RWPE2 (cell line): ENCODE results near the gene LOXHD1.

Source experiments
- ATAC-seq: fragments of 200-7000 bp; cut with Tn5 transposase; 3 replicates; pipeline ENCODE4 v1.9.1; 2021; ENCODE audit warnings: low read depth
- DNase-seq: peaks from one replicate; pipeline ENCODE4 v3.0.0-alpha.2; 2020; ENCODE audit warnings: low spot score
- H3K27ac ChIP-seq: fragments of 450-650 bp; 2 replicates; pipeline ENCODE4 v1.5.1; 2017; ENCODE audit warnings: mild to moderate bottlenecking; ENCODE audit not compliant: poor library complexity, severe bottlenecking
- H3K27me3 ChIP-seq: fragments of 250-450 bp; sonication (Bioruptor Pico); 2 replicates; pipeline ENCODE4 v1.5.1; 2021; ENCODE audit warnings: mild to moderate bottlenecking, moderate library complexity; ENCODE audit not compliant: insufficient read depth, poor library complexity, severe bottlenecking
- H3K36me3 ChIP-seq: fragments of 250-450 bp; sonication (Bioruptor Pico); 2 replicates; pipeline ENCODE4 v1.5.1; 2020; ENCODE audit warnings: low read depth, mild to moderate bottlenecking, moderate library complexity
- H3K4me1 ChIP-seq: fragments of 250-450 bp; sonication (Bioruptor Pico); 2 replicates; pipeline ENCODE4 v1.5.1; 2021; ENCODE audit warnings: mild to moderate bottlenecking, moderate library complexity; ENCODE audit not compliant: insufficient read depth, poor library complexity, severe bottlenecking
- H3K4me3 ChIP-seq: fragments of 250-450 bp; sonication (Bioruptor Pico); 2 replicates; pipeline ENCODE4 v1.5.1; 2021; ENCODE audit warnings: mild to moderate bottlenecking, moderate library complexity; ENCODE audit not compliant: severe bottlenecking
- H3K9me3 ChIP-seq: fragments of 250-450 bp; sonication (Bioruptor Pico); 2 replicates; pipeline ENCODE4 v1.5.1; 2021; ENCODE audit warnings: mild to moderate bottlenecking, moderate library complexity; ENCODE audit not compliant: severe bottlenecking
- CTCF ChIP-seq: fragments of 450-650 bp; IDR thresholded peaks from one replicate; pipeline ENCODE4 v1.5.1; 2017; ENCODE audit warnings: mild to moderate bottlenecking, moderate library complexity; ENCODE audit not compliant: poor library complexity, severe bottlenecking

Gene LOXHD1

GRCh38 chr18:46686186-46686585, 29.2 kb upstream of the LOXHD1 start:
- no peak for ATAC-seq
- Histone ChIP-seq H3K4me1 (no peaks in the 10 kb centered on the region), H3K27me3 (no peaks in the 10 kb centered on the region), H3K36me3 (no peaks in the 10 kb centered on the region), H3K4me3 (no peak overlapping the region), H3K9me3 (no peaks in the 10 kb centered on the region), H3K27ac (no peak overlapping the region)
- no peak for TF ChIP-seq CTCF
- no peak for DNase-seq

- Histone ChIP-seq H3K36me3 (no peaks in the 10 kb centered on the region), H3K4me3 (no peak overlapping the region), H3K4me1 (no peaks in the 10 kb centered on the region), H3K9me3 (no peaks in the 10 kb centered on the region), H3K27ac (no peak overlapping the region), H3K27me3 (no peaks in the 10 kb centered on the region)
- ATAC-seq (no peak), DNase-seq (no peak)
- no peak for TF ChIP-seq CTCF
Observed at GRCh38 chr18:46683252-46683651, 26.2 kb upstream of the LOXHD1 start.

DNA sequence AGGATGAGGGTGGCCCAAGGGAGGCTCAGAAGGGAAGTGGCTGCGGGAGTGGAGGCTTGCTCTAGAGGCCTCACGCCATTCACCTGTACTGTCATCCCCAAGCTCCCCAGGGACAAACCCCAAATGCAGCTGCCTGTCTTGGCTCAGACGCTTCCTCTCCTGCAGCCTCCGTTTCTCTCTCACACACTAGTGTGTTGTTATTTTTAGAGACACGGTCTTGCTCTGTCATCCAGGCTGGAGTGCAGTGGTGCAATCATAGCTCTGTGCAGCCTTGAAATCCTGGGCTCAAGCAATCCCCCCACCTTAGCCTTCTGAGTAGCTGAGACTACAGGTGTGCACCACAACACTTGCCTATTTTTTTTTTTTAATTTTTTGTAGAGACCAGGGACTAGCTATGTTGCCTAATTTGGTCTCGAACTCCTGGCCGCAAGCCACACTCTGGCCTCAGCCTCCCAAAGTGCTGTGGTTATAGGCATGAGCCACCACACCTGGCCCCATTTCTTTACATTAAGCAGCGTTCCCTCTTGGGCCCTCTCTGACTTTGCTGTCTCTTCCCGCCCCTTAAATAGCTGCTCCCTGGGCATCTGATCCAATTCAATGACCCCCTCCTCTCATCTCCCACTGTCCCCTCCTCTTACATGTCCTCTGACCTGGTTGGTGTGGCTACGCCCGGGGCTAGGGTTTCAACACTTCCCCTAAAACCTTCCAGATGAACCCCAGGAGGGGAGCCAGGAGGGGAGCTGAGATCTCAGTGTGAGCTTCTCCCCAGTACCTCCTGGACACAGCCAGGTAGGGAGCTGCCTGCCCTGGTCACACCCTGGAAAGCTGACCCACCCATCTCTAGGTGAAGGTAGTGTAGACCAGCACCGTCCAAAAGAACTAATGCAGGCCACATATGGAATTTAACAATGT, 24.0 kb upstream of the LOXHD1 start:
- no peak for DNase-seq
- no peak overlapping the region for H3K27ac ChIP-seq
- H3K27me3 ChIP-seq, result no peaks in the 10 kb centered on the region
- no peak overlapping the region for H3K4me3 ChIP-seq
- no peak for ATAC-seq
- no peaks in the 10 kb centered on the region for H3K9me3 ChIP-seq
- no peak for TF ChIP-seq CTCF
- no peaks in the 10 kb centered on the region for H3K36me3 ChIP-seq
- no peaks in the 10 kb centered on the region for H3K4me1 ChIP-seq

GRCh38 chr18:46679846-46680598, 23.0 kb upstream of the LOXHD1 start:
- Histone ChIP-seq H3K9me3 (no peaks in the 10 kb centered on the region), H3K27ac (no peak overlapping the region), H3K27me3 (no peaks in the 10 kb centered on the region), H3K4me3 (no peak overlapping the region), H3K36me3 (no peaks in the 10 kb centered on the region), H3K4me1 (no peaks in the 10 kb centered on the region)
- ATAC-seq, result no peak
- no peak for TF ChIP-seq CTCF
- no peak for DNase-seq
